ENCODE measurements around the gene MRAS.
"Not testable (repeated sequence)": the region's sequence is repeated elsewhere in the genome, so short reads cannot be mapped to it uniquely, and the experiment has no call there.

The MRAS gene

GRCh38 chr3:138445236-138445635 is 96.9 kb downstream of the MRAS start:
- no peak for DNase-seq (ENCODE audit: low spot score)

GRCh38 chr3:138445654-138446053 is 97.3 kb downstream of the MRAS start:
- DNase-seq (ENCODE audit: low spot score): no peak

GRCh38 chr3:138448631-138449030 is 100.3 kb downstream of the MRAS start:
- no peak for DNase-seq (ENCODE audit: low spot score)

- no peak for DNase-seq (ENCODE audit: low spot score)
Observed at GRCh38 chr3:138449490-138449889, 101.1 kb downstream of the MRAS start.

- DNase-seq (ENCODE audit: low spot score): no peak
Observed at GRCh38 chr3:138450181-138450580, 101.8 kb downstream of the MRAS start.

GRCh38 chr3:138450704-138451424 is 102.5 kb downstream of the MRAS start:
- DNase-seq (ENCODE audit: low spot score): no peak

- no peak for DNase-seq (ENCODE audit: low spot score)
Observed at GRCh38 chr3:138451595-138452162, 103.3 kb downstream of the MRAS start.

- DNase-seq (ENCODE audit: low spot score): no peak
Observed at GRCh38 chr3:138452436-138452835, 104.1 kb downstream of the MRAS start.

- not testable (repeated sequence) for DNase-seq (ENCODE audit: low spot score)
Observed at GRCh38 chr3:138453940-138454339, 105.6 kb downstream of the MRAS start.

Measured in hepatic stellate cell (primary cell).